ENCODE data around the gene EEF1E1.
"Not testable (repeated sequence)": the region's sequence is repeated elsewhere in the genome, so short reads cannot be mapped to it uniquely, and the experiment has no call there.

Gene EEF1E1

DNA sequence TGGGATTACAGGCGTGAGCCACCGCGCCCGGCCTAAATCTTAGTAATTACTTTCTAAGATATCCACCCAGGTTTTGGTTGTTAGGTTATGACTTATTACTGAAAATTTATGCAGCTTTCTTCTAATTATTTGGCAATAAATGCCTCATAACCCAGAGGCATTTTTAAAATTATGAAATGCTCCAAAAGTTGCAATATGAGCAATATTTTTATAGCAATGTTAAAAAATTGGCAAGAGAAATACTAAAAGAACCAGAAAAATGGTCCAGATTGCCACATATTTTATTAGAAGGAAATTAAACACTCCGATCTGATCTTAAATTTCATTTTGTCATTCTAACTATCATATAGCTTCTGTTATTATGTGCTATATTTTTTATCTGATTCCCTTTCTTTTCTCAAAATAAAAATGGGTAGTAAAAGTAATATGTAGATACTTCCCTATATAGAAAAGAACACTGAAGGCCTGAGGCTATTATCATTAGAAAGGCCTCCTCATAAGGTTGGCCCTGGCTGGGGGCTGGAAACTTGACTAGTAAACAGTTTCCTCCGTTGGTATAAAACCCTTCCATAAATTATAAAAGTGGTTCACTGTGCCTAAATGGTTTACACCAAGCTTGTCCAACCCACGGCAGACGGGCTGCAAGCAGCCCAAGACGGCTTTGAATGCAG, 60.3 kb downstream of the EEF1E1 start:
- TF ChIP-seq, protein P1, sequence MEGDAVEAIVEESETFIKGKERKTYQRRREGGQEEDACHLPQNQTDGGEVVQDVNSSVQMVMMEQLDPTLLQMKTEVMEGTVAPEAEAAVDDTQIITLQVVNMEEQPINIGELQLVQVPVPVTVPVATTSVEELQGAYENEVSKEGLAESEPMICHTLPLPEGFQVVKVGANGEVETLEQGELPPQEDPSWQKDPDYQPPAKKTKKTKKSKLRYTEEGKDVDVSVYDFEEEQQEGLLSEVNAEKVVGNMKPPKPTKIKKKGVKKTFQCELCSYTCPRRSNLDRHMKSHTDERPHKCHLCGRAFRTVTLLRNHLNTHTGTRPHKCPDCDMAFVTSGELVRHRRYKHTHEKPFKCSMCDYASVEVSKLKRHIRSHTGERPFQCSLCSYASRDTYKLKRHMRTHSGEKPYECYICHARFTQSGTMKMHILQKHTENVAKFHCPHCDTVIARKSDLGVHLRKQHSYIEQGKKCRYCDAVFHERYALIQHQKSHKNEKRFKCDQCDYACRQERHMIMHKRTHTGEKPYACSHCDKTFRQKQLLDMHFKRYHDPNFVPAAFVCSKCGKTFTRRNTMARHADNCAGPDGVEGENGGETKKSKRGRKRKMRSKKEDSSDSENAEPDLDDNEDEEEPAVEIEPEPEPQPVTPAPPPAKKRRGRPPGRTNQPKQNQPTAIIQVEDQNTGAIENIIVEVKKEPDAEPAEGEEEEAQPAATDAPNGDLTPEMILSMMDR (IDR thresholded peaks at IDR 0.05; ENCODE audit: control insufficient read depth, extremely low read depth, insufficient read depth): no peak
- H3K4me3 ChIP-seq (ENCODE audit: low read depth, low read length): no peak overlapping the region
- DNase-seq (ENCODE audit: low read depth): no peak

DNA sequence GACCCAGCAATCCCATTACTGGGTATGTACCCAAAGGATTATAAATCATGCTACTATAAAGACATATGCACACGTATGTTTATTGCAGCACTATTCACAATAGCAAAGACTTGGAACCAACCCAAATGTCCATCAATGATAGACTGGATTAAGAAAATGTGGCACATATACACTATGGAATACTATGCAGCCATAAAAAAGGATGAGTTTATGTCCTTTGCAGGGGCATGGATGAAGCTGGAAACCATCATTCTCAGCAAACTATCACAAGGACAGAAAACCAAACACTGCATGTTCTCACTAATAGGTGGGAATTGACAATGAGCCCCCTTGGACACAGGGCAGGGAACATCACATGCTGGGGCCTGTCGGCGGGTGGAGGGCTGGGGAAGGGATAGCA, 68.2 kb downstream of the EEF1E1 start:
- not testable (repeated sequence) for DNase-seq (ENCODE audit: low read depth); H3K4me3 ChIP-seq (ENCODE audit: low read depth, low read length)

DNA sequence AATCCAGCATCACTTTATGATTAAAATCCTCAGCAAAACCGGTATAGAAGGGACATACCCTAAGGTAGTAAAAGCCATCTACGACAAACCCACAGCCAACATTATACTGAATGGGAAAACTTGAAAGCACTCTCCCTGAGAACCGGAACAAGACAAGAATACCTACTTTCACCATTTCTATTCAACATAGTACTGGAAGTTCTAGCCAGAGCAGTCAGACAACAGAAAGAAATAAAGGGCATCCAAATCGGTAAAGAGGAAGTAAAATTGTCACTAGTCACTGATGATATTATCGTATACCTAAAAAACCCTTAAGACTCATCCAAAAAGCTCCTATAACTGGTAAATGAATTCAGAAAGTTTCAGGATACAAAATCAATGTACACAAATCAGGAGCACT, 71.4 kb downstream of the EEF1E1 start:
- no peak for DNase-seq (ENCODE audit: low read depth)
- TF ChIP-seq, protein P1 (IDR thresholded peaks at IDR 0.05; ENCODE audit: control insufficient read depth, extremely low read depth, insufficient read depth): no peak
- H3K4me3 ChIP-seq (ENCODE audit: low read depth, low read length): no peak overlapping the region

All from LNCaP clone FGC (cell line).